Naive thymus-derived CD4-positive, alpha-beta T cell (primary cell): ENCODE measurements around the gene CCZ1B. TPM values are rescaled to one million over a fixed set of nuclear protein-coding genes. Genes with fewer than 3 reads are reported as not detected.
"Not testable (repeated sequence)": the region's sequence is repeated elsewhere in the genome, so short reads cannot be mapped to it uniquely, and the experiment has no call there.

ENCODE experiments used
- ATAC-seq: fragments of 150-1000 bp; cut with Tn5 transposase; 2 replicates; pipeline ENCODE4 v1.10.0; 2021; ENCODE audit warnings: mild to moderate bottlenecking, moderate library complexity
- CTCF ChIA-PET: fragments of 350-600 bp; sonication (Branson Sonifier 250); formaldehyde crosslinking; loops from one replicate; lab custom pipeline; 2021; ENCODE audit warnings: antibody characterized with exemption; lab: Charles Lee
- POLR2A ChIA-PET: fragments of 350-600 bp; sonication (Branson Sonifier 250); formaldehyde crosslinking; loops from one replicate; lab custom pipeline; 2021; ENCODE audit warnings: antibody characterized with exemption, inconsistent platforms; lab: Charles Lee
- DNase-seq, 9 donors: peaks; one replicate each; pipeline versions ENCODE4 v3.0.0 to v3.0.0-alpha.2; 2020 to 2022; ENCODE audit warnings: mixed read lengths in 1 of 9
- H3K27ac ChIP-seq: one replicate; pipeline ENCODE4 v1.7.0; 2013; ENCODE audit warnings: mild to moderate bottlenecking, low read depth, low read length, moderate library complexity
- H3K27me3 ChIP-seq, 2 donors: one replicate each; pipeline ENCODE4 v1.7.0; 2013; ENCODE audit warnings: low read length in 2 of 2, mild to moderate bottlenecking in 2 of 2, moderate library complexity in 2 of 2; ENCODE audit not compliant: control insufficient read depth in 2 of 2, insufficient read depth in 2 of 2
- H3K36me3 ChIP-seq, 3 experiments: 1 replicate in 2 of 3; 2 replicates in 1 of 3; pipeline ENCODE4 v1.7.0; 2013; ENCODE audit warnings: low read length in 3 of 3, mild to moderate bottlenecking in 3 of 3, moderate library complexity in 1 of 3; ENCODE audit not compliant: insufficient read depth in 3 of 3, control insufficient read depth in 2 of 3
- H3K4me1 ChIP-seq, 2 donors: one replicate each; pipeline ENCODE4 v1.7.0; 2013; ENCODE audit warnings: low read length in 2 of 2, mild to moderate bottlenecking in 2 of 2, moderate library complexity in 1 of 2; ENCODE audit not compliant: control insufficient read depth in 2 of 2, insufficient read depth in 2 of 2
- H3K4me3 ChIP-seq: 2 replicates; pipeline ENCODE4 v1.7.0; 2013; ENCODE audit warnings: mild to moderate bottlenecking, low read length
- H3K9me3 ChIP-seq, 3 experiments: 1 replicate in 2 of 3; 2 replicates in 1 of 3; pipeline ENCODE4 v1.7.0; 2013; ENCODE audit warnings: low read length in 3 of 3; ENCODE audit not compliant: control insufficient read depth in 2 of 3
- H3K27ac Mint-ChIP-seq, 9 donors: one replicate each; pipeline ENCODE4 v1.8.0; 2020 to 2022; ENCODE audit warnings: mixed read lengths in 9 of 9, mild to moderate bottlenecking in 8 of 9, moderate library complexity in 5 of 9, inconsistent platforms in 2 of 9
- H3K27me3 Mint-ChIP-seq, 5 donors: one replicate each; pipeline ENCODE4 v1.8.0; 2021 to 2022; ENCODE audit warnings: mixed read lengths in 5 of 5, mild to moderate bottlenecking in 1 of 5
- H3K36me3 Mint-ChIP-seq, 5 donors: one replicate each; pipeline ENCODE4 v1.8.0; 2020 to 2022; ENCODE audit warnings: mixed read lengths in 5 of 5, mild to moderate bottlenecking in 3 of 5, inconsistent platforms in 1 of 5
- H3K4me1 Mint-ChIP-seq, 7 donors: one replicate each; pipeline ENCODE4 v1.8.0; 2020 to 2022; ENCODE audit warnings: mixed read lengths in 7 of 7, mild to moderate bottlenecking in 3 of 7, inconsistent platforms in 1 of 7
- H3K4me3 Mint-ChIP-seq, 10 donors: one replicate each; pipeline ENCODE4 v1.8.0; 2020 to 2022; ENCODE audit warnings: mild to moderate bottlenecking in 10 of 10, mixed read lengths in 10 of 10, moderate library complexity in 6 of 10, inconsistent platforms in 2 of 10
- H3K9me3 Mint-ChIP-seq, 11 donors: one replicate each; pipeline ENCODE4 v1.8.0; 2020 to 2022; ENCODE audit warnings: mixed read lengths in 11 of 11, mild to moderate bottlenecking in 4 of 11, inconsistent platforms in 1 of 11, moderate library complexity in 1 of 11
- intact Hi-C, 2 donors: fragments of 100-400 bp; cut with micrococcal nuclease; formaldehyde crosslinking; loops; one replicate each; pipeline ENCODE4 v1.15.1; 2023
- polyA plus RNA-seq, 2 donors: library from polyadenylated mRNA; unstranded; fragments of 300-500 nt; fragmentation: Illumina TruSeq; gene quantifications; one replicate each; pipeline ENCODE4 v1.2.3, GENCODE V29; 2021
- total RNA-seq, 6 experiments: library from RNA in 5 of 6; stranded (reverse) in 5 of 6; gene quantifications; 1 replicate in 5 of 6; 2 replicates in 1 of 6; pipeline ENCODE4 v1.2.3 and lab custom pipeline; 2021 to 2026

CCZ1B gene
- total and polyA plus RNA-seq, 7 experiments from 2014 or later = 20.5 to 104 (median 78.6) TPM

DNA sequence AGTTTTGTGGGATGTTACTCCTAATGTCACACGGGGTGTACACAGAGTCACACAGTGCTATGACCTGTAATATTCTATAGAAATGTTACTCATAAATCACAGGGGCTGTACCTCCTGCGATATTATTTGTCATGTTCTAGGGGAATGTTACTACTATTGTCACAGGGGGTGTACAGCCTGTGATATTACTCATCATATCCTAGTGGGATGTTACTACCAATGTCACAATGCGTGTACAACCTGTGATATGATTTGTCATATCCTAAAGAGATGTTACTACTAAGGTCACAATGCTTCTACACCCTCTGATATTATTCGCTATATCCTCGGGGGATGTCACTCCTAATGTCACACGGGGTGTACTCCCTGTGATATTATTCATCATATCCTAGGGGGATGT is 7.6 kb upstream of the CCZ1B start:
- DNase-seq (no peak), ATAC-seq (no peak)
- Mint-ChIP-seq H3K36me3 (no peaks in the 10 kb centered on the region), H3K27me3 (peaks cover 12 to 37% (median 23%) of the 10 kb centered on the region in 5 donors), H3K4me3 (no peak overlapping the region), H3K4me1 (peaks cover 0 to 3% (median 0%) of the 10 kb centered on the region in 7 donors), H3K9me3 (no peaks in the 10 kb centered on the region), H3K27ac (no peak overlapping the region)
- no peaks in the 10 kb centered on the region for H3K27me3 ChIP-seq
- intact Hi-C loops = no loop called here
- H3K4me3 ChIP-seq = no peak overlapping the region
- ChIA-PET POLR2A (no interaction called here), CTCF (no interaction called here)
- no peaks in the 10 kb centered on the region for H3K4me1 ChIP-seq
- H3K27ac ChIP-seq = no peak overlapping the region
- H3K9me3 ChIP-seq = no peaks in the 10 kb centered on the region
- no peaks in the 10 kb centered on the region for H3K36me3 ChIP-seq

- no peaks in the 10 kb centered on the region for H3K9me3 ChIP-seq
- intact Hi-C loops = no loop called here
- ChIA-PET POLR2A (no interaction called here), CTCF (interaction anchor here (0.5 kb wide), 1 partner anchor 192 kb away, joined by 3 read pairs; no protein-coding TSS in a partner anchor)
- H3K4me3 Mint-ChIP-seq = no peak overlapping the region
- H3K36me3 ChIP-seq = no peaks in the 10 kb centered on the region
- H3K9me3 Mint-ChIP-seq = peaks cover 0 to 1% (median 0%) of the 10 kb centered on the region in 11 donors
- peaks cover 12 to 30% (median 18%) of the 10 kb centered on the region in 5 donors for H3K27me3 Mint-ChIP-seq
- H3K36me3 Mint-ChIP-seq = peaks cover 0 to 2% (median 0%) of the 10 kb centered on the region in 5 donors
- H3K27ac Mint-ChIP-seq = no peak overlapping the region
- no peaks in the 10 kb centered on the region for H3K4me1 ChIP-seq
- ATAC-seq (no peak), DNase-seq (no peak)
- no peak overlapping the region for H3K4me3 ChIP-seq
- peaks cover 0 to 4% (median 2%) of the 10 kb centered on the region in 7 donors for H3K4me1 Mint-ChIP-seq
- no peaks in the 10 kb centered on the region for H3K27me3 ChIP-seq
- H3K27ac ChIP-seq = no peak overlapping the region
These were observed 5.1 kb upstream of the CCZ1B start for GRCh38 chr7:6831018-6831725.

GRCh38 chr7:6830026-6830425 is 4.0 kb upstream of the CCZ1B start:
- H3K4me1 ChIP-seq, H3K36me3 ChIP-seq, CTCF ChIA-PET, H3K36me3 Mint-ChIP-seq, DNase-seq, H3K4me1 Mint-ChIP-seq, intact Hi-C loops, H3K27ac ChIP-seq, H3K4me3 ChIP-seq, POLR2A ChIA-PET, H3K27ac Mint-ChIP-seq, H3K9me3 Mint-ChIP-seq, ATAC-seq, H3K4me3 Mint-ChIP-seq, H3K9me3 ChIP-seq, H3K27me3 ChIP-seq: not testable (repeated sequence)
- H3K27me3 Mint-ChIP-seq = peaks cover 8 to 23% (median 10%) of the 10 kb centered on the region in 5 donors

GRCh38 chr7:6829616-6830015 is 3.5 kb upstream of the CCZ1B start:
- DNase-seq, ATAC-seq, H3K9me3 ChIP-seq, H3K4me3 ChIP-seq, H3K36me3 ChIP-seq, H3K36me3 Mint-ChIP-seq, H3K27ac Mint-ChIP-seq, H3K4me3 Mint-ChIP-seq, POLR2A ChIA-PET, CTCF ChIA-PET, H3K4me1 ChIP-seq, H3K9me3 Mint-ChIP-seq, H3K27me3 ChIP-seq, H3K27ac ChIP-seq, intact Hi-C loops: not testable (repeated sequence)
- Mint-ChIP-seq H3K4me1 (peaks cover 0 to 12% (median 8%) of the 10 kb centered on the region in 7 donors), H3K27me3 (peaks cover 4 to 20% (median 6%) of the 10 kb centered on the region in 5 donors)

DNA sequence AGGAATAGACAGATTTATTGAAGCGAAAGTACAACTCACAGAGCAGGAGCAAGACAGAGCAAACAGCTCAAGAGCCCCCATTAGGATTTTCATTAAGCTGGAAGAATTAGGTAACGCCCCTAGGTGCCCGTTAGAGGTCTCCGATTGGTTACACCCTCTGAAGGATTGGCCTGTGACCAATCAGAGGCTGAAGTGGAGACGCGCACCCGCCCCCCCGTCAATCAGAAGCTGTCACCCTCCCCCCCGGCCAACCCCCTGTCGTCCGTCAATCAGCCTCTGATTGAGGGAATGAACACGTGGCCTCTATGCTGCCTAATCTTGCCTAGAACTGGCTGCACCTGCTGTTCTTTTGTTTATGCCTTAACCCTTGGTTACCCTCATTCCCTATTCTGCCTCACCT is 1.1 kb upstream of the CCZ1B start:
- Mint-ChIP-seq H3K4me3 (peak overlapping the region; percentile 23 to 76 (median 59)), H3K27me3 (peaks cover 0 to 17% (median 0%) of the 10 kb centered on the region in 5 donors), H3K27ac (peak overlapping the region in 5 of 9 donors; percentile 13 to 84 (median 76)), H3K4me1 (peaks cover 0 to 18% (median 12%) of the 10 kb centered on the region in 7 donors)
- ATAC-seq, H3K36me3 ChIP-seq, H3K4me3 ChIP-seq, H3K9me3 Mint-ChIP-seq, DNase-seq, CTCF ChIA-PET, intact Hi-C loops, H3K9me3 ChIP-seq, H3K27ac ChIP-seq, POLR2A ChIA-PET, H3K36me3 Mint-ChIP-seq, H3K4me1 ChIP-seq, H3K27me3 ChIP-seq: not testable (repeated sequence)

DNA sequence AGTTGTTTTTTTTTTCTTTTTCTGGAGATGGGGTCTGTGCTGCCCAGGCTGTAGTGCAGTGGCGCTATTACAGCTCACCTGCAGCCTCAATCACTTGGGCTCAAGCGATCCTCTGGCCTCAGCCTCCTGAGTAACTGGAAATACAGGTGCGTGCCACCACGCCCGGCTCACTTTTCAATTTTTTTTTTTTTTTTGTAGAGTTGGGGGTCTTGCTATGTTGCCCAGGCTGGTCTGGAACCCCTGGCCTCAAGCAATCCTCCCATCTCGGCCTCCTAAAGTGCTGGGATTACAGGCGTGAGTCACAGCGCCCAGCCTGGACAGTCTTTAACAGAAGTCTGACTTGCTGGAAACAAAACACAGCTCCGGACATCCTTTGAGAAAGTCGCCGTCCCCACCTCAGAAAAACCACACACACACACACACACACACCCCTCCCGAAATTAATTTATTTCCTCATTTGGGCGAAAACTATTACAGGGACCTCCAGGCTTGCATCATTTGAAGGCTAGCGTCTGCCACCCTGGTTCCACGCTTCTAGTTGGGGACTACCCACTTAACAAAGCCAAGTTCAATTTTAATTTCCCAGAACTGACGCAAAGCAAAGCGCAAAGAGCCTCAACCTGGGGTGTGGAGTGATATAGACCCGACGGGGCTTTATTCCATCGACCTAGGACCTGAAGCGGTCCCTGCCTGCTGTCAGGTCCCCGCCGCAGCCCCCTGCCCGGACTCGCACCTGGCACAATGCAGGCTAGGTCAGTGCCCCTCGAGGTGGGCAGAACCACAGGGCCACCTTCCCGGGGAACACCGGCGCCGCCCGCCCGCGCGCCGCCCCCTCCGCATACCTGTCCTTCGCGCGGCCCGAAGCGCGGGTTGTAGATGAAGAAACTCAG is 594 bp downstream of the CCZ1B start:
- H3K27me3 ChIP-seq, DNase-seq, POLR2A ChIA-PET, H3K27me3 Mint-ChIP-seq, CTCF ChIA-PET, H3K9me3 Mint-ChIP-seq, H3K36me3 ChIP-seq, H3K27ac ChIP-seq, H3K4me3 ChIP-seq, H3K9me3 ChIP-seq, H3K4me1 ChIP-seq, intact Hi-C loops: not testable (repeated sequence)
- peak overlapping the region in 9 of 10 donors; percentile 65 to 96 (median 85) for H3K4me3 Mint-ChIP-seq
- peaks cover 0 to 13% (median 7%) of the 10 kb centered on the region in 5 donors for H3K36me3 Mint-ChIP-seq
- peak; percentile 69 for ATAC-seq
- H3K4me1 Mint-ChIP-seq = peaks cover 0 to 22% (median 12%) of the 10 kb centered on the region in 7 donors
- peak overlapping the region in 6 of 9 donors; percentile 23 to 96 (median 90) for H3K27ac Mint-ChIP-seq
